PFSK-1 (cell line): ENCODE data around the gene C2orf81.

Experiments used
- FOXP2 ChIP-seq: optimal IDR thresholded peaks from 2 replicates; pipeline ENCODE3; 2011; ENCODE audit warnings: borderline replicate concordance, control low read depth, inconsistent platforms; ENCODE audit not compliant: insufficient read depth; ENCODE audit errors: extremely low read length, extremely low read depth
- POLR2AphosphoS5 ChIP-seq: IDR thresholded peaks from 2 replicates; pipeline ENCODE4 v1.6.1; 2012; ENCODE audit warnings: low read depth, mild to moderate bottlenecking, control low read depth, low read length, moderate library complexity
- REST ChIP-seq, 2 experiments: IDR thresholded peaks; 2 replicates each; pipeline versions ENCODE4 v1.6.1 to v1.8.0; 2011 to 2012; ENCODE audit warnings: low read depth in 2 of 2, low read length in 2 of 2, control low read depth in 1 of 2, inconsistent platforms in 1 of 2, mild to moderate bottlenecking in 1 of 2, moderate library complexity in 1 of 2; ENCODE audit not compliant: insufficient read depth in 1 of 2
- SIN3A ChIP-seq: IDR thresholded peaks from 2 replicates; pipeline ENCODE4 v1.6.1; 2012; ENCODE audit warnings: mild to moderate bottlenecking, low read length, moderate library complexity, borderline replicate concordance; ENCODE audit not compliant: insufficient read depth
- TAF1 ChIP-seq: IDR thresholded peaks from 2 replicates; pipeline ENCODE4 v1.6.1; 2012; ENCODE audit warnings: low read length, control low read depth, borderline replicate concordance; ENCODE audit not compliant: insufficient read depth

The C2orf81 gene

GRCh38 chr2:74427551-74427950 is 6.1 kb upstream of the C2orf81 start:
- no peak for TF ChIP-seq POLR2AphosphoS5
- TF ChIP-seq FOXP2 = no peak
- TF ChIP-seq TAF1 = no peak
- no peak for TF ChIP-seq SIN3A
- no peak for TF ChIP-seq REST (IDR thresholded peaks at IDR 0.05; ENCODE audit: insufficient read depth in 1 of 2, low read depth in 2 of 2, low read length in 2 of 2)

- TF ChIP-seq POLR2AphosphoS5 (no peak), TAF1 (no peak), SIN3A (no peak), FOXP2 (no peak), REST (IDR thresholded peaks at IDR 0.05; ENCODE audit: insufficient read depth in 1 of 2, low read depth in 2 of 2, low read length in 2 of 2) (no peak)
These were observed 4.9 kb upstream of the C2orf81 start for GRCh38 chr2:74426181-74426758.

GRCh38 chr2:74425523-74425922 is 4.1 kb upstream of the C2orf81 start:
- no peak for TF ChIP-seq FOXP2

- TF ChIP-seq FOXP2 = no peak
- TF ChIP-seq REST (IDR thresholded peaks at IDR 0.05; ENCODE audit: insufficient read depth in 1 of 2, low read depth in 2 of 2, low read length in 2 of 2) = no peak
- TF ChIP-seq SIN3A = no peak
- no peak for TF ChIP-seq TAF1
- no peak for TF ChIP-seq POLR2AphosphoS5
These were observed 3.6 kb upstream of the C2orf81 start for GRCh38 chr2:74424995-74425406.

GRCh38 chr2:74424139-74424992 is 2.9 kb upstream of the C2orf81 start:
- TF ChIP-seq FOXP2 = no peak
- TF ChIP-seq REST (IDR thresholded peaks at IDR 0.05; ENCODE audit: insufficient read depth in 1 of 2, low read depth in 2 of 2, low read length in 2 of 2) = no peak
- TF ChIP-seq POLR2AphosphoS5 = no peak; the same call in 1 of the 2 replicates
- no peak for TF ChIP-seq TAF1
